HFF-Myc (cell line): ENCODE data around the gene TMEM219.

Source experiments
- DNase-seq: peaks from one replicate; pipeline ENCODE4 v3.0.0-alpha.2; 2011; ENCODE audit warnings: low read depth; ENCODE audit errors: extremely low read depth
- H3K4me3 ChIP-seq: replicated peaks from 2 replicates; pipeline ENCODE4 v1.5.1; 2011; ENCODE audit warnings: low read depth, mild to moderate bottlenecking, control low read depth, low read length
- TF ChIP-seq, protein P1 (sequence below): IDR thresholded peaks from 2 replicates; pipeline ENCODE4 v1.5.1; 2012; ENCODE audit warnings: mild to moderate bottlenecking, low read depth, low read length, control low read depth; ENCODE audit errors: missing control alignments

The TMEM219 gene

GRCh38 chr16:29968205-29968604 lies 6.3 kb downstream of the TMEM219 start:
- no peak for DNase-seq
- H3K4me3 ChIP-seq = no peak overlapping the region
- TF ChIP-seq, protein P1, sequence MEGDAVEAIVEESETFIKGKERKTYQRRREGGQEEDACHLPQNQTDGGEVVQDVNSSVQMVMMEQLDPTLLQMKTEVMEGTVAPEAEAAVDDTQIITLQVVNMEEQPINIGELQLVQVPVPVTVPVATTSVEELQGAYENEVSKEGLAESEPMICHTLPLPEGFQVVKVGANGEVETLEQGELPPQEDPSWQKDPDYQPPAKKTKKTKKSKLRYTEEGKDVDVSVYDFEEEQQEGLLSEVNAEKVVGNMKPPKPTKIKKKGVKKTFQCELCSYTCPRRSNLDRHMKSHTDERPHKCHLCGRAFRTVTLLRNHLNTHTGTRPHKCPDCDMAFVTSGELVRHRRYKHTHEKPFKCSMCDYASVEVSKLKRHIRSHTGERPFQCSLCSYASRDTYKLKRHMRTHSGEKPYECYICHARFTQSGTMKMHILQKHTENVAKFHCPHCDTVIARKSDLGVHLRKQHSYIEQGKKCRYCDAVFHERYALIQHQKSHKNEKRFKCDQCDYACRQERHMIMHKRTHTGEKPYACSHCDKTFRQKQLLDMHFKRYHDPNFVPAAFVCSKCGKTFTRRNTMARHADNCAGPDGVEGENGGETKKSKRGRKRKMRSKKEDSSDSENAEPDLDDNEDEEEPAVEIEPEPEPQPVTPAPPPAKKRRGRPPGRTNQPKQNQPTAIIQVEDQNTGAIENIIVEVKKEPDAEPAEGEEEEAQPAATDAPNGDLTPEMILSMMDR = no peak

DNA sequence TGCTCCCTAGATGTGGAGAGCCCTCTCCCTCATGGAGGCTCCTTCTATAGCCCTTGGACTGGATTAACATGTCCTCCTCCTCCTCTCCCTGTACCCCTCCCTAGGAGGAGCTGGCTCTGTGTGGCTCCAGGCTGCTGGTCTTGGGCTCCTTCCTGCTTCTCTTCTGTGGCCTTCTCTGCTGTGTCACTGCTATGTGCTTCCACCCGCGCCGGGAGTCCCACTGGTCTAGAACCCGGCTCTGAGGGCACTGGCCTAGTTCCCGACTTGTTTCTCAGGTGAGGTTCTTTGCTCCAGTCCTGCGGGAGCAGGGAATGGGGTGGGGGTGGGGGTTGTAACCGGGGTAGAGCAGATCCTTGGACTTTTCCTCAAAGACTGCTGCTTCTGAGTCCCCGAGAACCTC lies 9.4 kb downstream of the TMEM219 start:
- no peak for DNase-seq
- TF ChIP-seq, protein P1 = no peak
- no peak overlapping the region for H3K4me3 ChIP-seq

GRCh38 chr16:29972500-29972899 lies 10.6 kb downstream of the TMEM219 start:
- DNase-seq = no peak
- H3K4me3 ChIP-seq = no peak overlapping the region
- TF ChIP-seq, protein P1 = no peak

DNA sequence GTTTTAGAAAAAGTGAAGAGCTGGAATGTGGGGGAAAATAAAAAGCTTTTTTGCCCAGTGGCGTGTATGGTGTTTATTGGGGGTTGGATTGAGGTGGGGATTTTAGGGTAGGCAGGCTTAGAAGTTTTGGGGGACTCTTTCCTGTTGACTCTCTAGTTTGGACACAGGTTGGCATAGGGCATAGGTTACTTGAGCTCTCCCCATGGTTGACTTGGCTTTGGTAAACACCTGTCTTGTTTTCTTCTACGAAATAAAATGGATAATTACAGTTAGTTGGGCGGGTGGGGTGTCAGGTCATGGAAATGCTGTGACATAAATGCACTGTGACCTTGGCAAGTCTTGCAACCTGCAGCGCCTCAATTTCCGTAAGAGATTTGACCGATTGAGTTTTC lies 11.1 kb downstream of the TMEM219 start:
- DNase-seq = no peak
- TF ChIP-seq, protein P1 = no peak
- no peak overlapping the region for H3K4me3 ChIP-seq

GRCh38 chr16:29973384-29974246 lies 11.7 kb downstream of the TMEM219 start, which contains the start of gene TAOK2:
Gene TAOK2 (plus strand): TSS chr16:29973868. CDS start chr16:29977773, 3,905 bp downstream.
- peak; percentile 96 for DNase-seq
- peak within 1 kb of the TSS; percentile 95 for H3K4me3 ChIP-seq
- TF ChIP-seq, protein P1 = no peak

GRCh38 chr16:29974291-29975133 lies 12.6 kb downstream of the TMEM219 start:
- TF ChIP-seq, protein P1 = no peak
- H3K4me3 ChIP-seq = peak overlapping the region; percentile 95
- DNase-seq = no peak
